MCF 10A (cell line): Measurements from ENCODE around the gene CACNA2D3. TPM values are rescaled to one million over a fixed set of nuclear protein-coding genes. Genes with fewer than 3 reads are reported as not detected.

ENCODE experiments used
- BruUV-seq: library from RNA; stranded (reverse); fragments of 400-500 nt; replicated peaks from 2 replicates; lab custom pipeline; 2021; lab: Mats Ljungman, UMichigan
- CTCF ChIA-PET: fragments of 300-600 bp; sonication (Branson Sonifier 250); formaldehyde crosslinking; extraction: SDS; loops from one replicate; lab custom pipeline; 2021; ENCODE audit warnings: antibody characterized with exemption, inconsistent platforms; lab: Yijun Ruan, JAX
- POLR2A ChIA-PET: fragments of 300-600, 350-650 bp; sonication (Branson Sonifier 250); formaldehyde crosslinking; extraction: SDS; loops from one replicate; lab custom pipeline; 2020; ENCODE audit warnings: antibody characterized with exemption, inconsistent platforms; lab: Yijun Ruan, JAX
- DNase-seq: peaks from one replicate; pipeline ENCODE4 v3.0.0-alpha.2; 2018; ENCODE audit not compliant: unreplicated experiment
- H3K27ac Mint-ChIP-seq: one replicate; pipeline ENCODE4 v1.8.0; 2022; ENCODE audit warnings: mild to moderate bottlenecking, low read depth, mixed read lengths; ENCODE audit not compliant: unreplicated experiment
- H3K27me3 Mint-ChIP-seq: one replicate; pipeline ENCODE4 v1.8.0; 2022; ENCODE audit warnings: mixed read lengths; ENCODE audit not compliant: insufficient read depth, unreplicated experiment
- H3K36me3 Mint-ChIP-seq: one replicate; pipeline ENCODE4 v1.8.0; 2022; ENCODE audit warnings: mild to moderate bottlenecking, moderate library complexity, mixed read lengths; ENCODE audit not compliant: insufficient read depth, unreplicated experiment
- H3K4me1 Mint-ChIP-seq: one replicate; pipeline ENCODE4 v1.8.0; 2022; ENCODE audit warnings: mixed read lengths; ENCODE audit not compliant: insufficient read depth, unreplicated experiment
- H3K4me3 Mint-ChIP-seq: one replicate; pipeline ENCODE4 v1.8.0; 2022; ENCODE audit warnings: mild to moderate bottlenecking, moderate library complexity, mixed read lengths; ENCODE audit not compliant: unreplicated experiment
- H3K9me3 Mint-ChIP-seq: one replicate; pipeline ENCODE4 v1.8.0; 2022; ENCODE audit warnings: mixed read lengths; ENCODE audit not compliant: unreplicated experiment
- intact Hi-C: fragments of 100-400 bp; cut with micrococcal nuclease; formaldehyde crosslinking; loops from 2 replicates; pipeline ENCODE4 v1.14.1; 2022
- total RNA-seq: library from RNA; stranded (reverse); gene quantifications from 2 replicates; pipeline ENCODE4 v1.2.3, GENCODE V29; 2022
- TF ChIP-seq, protein P1 (sequence below): fragments of 200-600 bp; IDR thresholded peaks from one replicate; pipeline ENCODE4 v1.8.0; 2022; ENCODE audit warnings: antibody characterized with exemption, mild to moderate bottlenecking; ENCODE audit not compliant: unreplicated experiment

CACNA2D3 gene
- total RNA-seq, 1 experiment from 2014 or later = 2.3 TPM

DNA sequence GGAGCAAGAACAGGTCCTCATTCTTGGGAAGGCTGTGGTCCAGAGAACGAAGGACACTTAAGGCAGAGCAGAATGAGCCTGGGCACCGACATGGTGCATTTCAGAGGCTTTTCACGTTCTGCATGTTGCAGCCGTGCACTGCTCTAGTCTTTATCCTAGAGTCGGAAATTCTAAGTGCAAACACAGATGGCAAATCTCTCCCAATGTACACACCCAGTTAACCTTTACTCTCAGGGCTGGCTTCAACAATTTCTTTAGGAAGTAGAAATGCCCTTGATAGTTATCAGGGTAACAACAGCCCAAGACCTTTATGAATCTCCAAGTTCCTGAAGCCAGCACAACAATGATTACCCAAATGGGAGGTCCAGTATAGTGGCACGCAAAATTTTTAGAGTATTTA lies 844.6 kb downstream of the CACNA2D3 start:
- Mint-ChIP-seq H3K4me1 (peaks cover 16% of the 10 kb centered on the region), H3K4me3 (no peak overlapping the region), H3K27ac (no peak overlapping the region), H3K27me3 (no peaks in the 10 kb centered on the region), H3K36me3 (peaks cover 6% of the 10 kb centered on the region), H3K9me3 (no peaks in the 10 kb centered on the region)
- TF ChIP-seq, protein P1, sequence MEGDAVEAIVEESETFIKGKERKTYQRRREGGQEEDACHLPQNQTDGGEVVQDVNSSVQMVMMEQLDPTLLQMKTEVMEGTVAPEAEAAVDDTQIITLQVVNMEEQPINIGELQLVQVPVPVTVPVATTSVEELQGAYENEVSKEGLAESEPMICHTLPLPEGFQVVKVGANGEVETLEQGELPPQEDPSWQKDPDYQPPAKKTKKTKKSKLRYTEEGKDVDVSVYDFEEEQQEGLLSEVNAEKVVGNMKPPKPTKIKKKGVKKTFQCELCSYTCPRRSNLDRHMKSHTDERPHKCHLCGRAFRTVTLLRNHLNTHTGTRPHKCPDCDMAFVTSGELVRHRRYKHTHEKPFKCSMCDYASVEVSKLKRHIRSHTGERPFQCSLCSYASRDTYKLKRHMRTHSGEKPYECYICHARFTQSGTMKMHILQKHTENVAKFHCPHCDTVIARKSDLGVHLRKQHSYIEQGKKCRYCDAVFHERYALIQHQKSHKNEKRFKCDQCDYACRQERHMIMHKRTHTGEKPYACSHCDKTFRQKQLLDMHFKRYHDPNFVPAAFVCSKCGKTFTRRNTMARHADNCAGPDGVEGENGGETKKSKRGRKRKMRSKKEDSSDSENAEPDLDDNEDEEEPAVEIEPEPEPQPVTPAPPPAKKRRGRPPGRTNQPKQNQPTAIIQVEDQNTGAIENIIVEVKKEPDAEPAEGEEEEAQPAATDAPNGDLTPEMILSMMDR = no peak
- intact Hi-C loops = no loop called here
- POLR2A ChIA-PET = no interaction called here
- no TSS peak for BruUV-seq
- DNase-seq = no peak
- CTCF ChIA-PET = no interaction called here

DNA sequence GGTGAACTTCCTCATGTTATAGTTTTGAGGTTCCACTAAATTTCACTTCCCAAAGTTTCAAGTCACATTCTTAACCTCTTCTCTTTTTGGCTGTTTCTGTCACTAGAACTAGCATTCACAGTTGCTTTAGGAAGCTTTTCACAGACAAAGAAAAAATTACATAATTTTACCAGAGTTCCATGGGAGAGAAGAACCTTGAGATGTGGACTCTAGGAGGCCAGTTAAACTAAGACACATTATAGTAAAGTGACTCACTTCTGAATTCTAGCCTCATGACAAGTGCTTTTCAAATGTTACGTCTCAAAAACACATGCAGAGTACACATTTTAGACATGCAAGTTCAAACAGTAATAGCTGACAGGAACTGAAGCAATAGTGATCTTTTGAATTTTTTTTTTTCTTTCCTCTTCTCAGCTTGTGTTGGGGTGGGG lies 845.4 kb downstream of the CACNA2D3 start:
- peaks cover 11% of the 10 kb centered on the region for H3K4me1 Mint-ChIP-seq
- no peak for DNase-seq

DNA sequence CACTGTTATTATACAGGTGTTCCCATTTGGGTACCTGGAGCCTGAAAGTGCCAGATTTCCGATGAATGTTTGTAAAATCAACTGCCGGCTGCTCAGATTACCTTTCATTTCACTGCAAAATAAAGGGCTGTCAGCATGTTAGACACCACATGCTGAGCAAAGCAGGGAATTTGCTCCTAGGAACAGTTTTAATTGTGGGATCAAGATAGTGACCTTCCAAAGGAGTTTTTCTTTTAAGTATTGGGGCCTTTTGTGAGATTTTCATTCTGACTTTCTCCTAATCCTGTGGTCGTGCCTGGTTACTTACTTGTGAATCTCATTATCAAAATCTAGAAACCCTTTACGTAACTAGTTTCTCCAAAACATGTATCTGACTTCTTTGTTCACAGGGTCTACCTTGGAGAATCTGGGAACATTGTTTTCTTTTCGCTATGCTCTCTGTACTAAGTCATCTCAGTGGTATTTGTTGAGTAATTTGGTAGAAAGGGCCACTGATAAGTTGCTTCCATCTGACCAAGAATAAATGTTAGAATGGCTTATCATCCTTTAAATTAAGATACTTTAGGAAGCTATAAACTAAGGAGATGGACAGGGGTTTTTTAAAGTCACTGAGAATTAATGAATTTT lies 846.3 kb downstream of the CACNA2D3 start:
- Mint-ChIP-seq H3K4me3 (no peak overlapping the region), H3K4me1 (peaks cover 11% of the 10 kb centered on the region), H3K27me3 (no peaks in the 10 kb centered on the region), H3K36me3 (peaks cover 6% of the 10 kb centered on the region), H3K27ac (no peak overlapping the region), H3K9me3 (no peaks in the 10 kb centered on the region)
- intact Hi-C loops = no loop called here
- DNase-seq = no peak
- POLR2A ChIA-PET = no interaction called here
- BruUV-seq = no TSS peak
- TF ChIP-seq, protein P1 = no peak
- CTCF ChIA-PET = interaction anchor here (0.6 kb wide), 1 partner anchor 1986 kb away, joined by 4 read pairs; no protein-coding TSS in a partner anchor

More for the DNA sequence above, 845.4 kb downstream of the CACNA2D3 start:
- peaks cover 6% of the 10 kb centered on the region for H3K36me3 Mint-ChIP-seq
- CTCF ChIA-PET = interaction anchor here (0.6 kb wide), 1 partner anchor 463 kb away, joined by 4 read pairs; no protein-coding TSS in a partner anchor
- TF ChIP-seq, protein P1 = no peak
- POLR2A ChIA-PET = no interaction called here
- H3K27me3 Mint-ChIP-seq = no peaks in the 10 kb centered on the region
- intact Hi-C loops = no loop called here
- no peaks in the 10 kb centered on the region for H3K9me3 Mint-ChIP-seq
- no peak overlapping the region for H3K4me3 Mint-ChIP-seq
- no TSS peak for BruUV-seq
- H3K27ac Mint-ChIP-seq = no peak overlapping the region

DNA sequence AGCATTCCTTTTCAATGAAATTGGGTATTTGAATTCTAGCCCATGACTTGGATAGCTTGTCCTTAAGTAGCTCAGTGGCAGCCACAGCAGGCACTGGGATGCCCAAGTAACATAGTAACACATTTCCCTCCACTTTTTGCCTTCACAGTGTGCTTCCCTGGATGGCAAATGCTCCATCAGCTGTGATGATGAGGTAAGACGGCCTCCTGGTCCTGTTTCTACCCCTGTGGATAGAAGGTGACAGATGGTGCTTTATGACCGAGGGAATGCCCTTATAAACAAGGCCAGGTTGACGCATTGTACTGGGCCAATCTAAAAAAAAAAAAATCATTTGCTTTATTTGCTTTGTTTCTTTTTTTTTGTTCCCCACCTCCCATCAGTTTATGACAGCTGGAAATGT lies 847.3 kb downstream of the CACNA2D3 start:
- intact Hi-C loops = no loop called here
- Mint-ChIP-seq H3K9me3 (no peaks in the 10 kb centered on the region), H3K27me3 (no peaks in the 10 kb centered on the region), H3K27ac (no peak overlapping the region), H3K4me1 (peaks cover 11% of the 10 kb centered on the region), H3K36me3 (peaks cover 6% of the 10 kb centered on the region), H3K4me3 (no peak overlapping the region)
- ChIA-PET CTCF (interaction anchor here (0.7 to 1.0 kb wide), 2 partner anchors 14 to 522 kb away, joined by 3 to 4 read pairs; no protein-coding TSS in a partner anchor), POLR2A (interaction anchor here (0.6 kb wide), 1 partner anchor 217 kb away, joined by 3 read pairs; no protein-coding TSS in a partner anchor)
- no peak for DNase-seq
- no TSS peak for BruUV-seq
- TF ChIP-seq, protein P1 = no peak
